HS-27A (cell line): Measurements from ENCODE around the gene AGTRAP.
A peak's percentile ranks its signal among the peaks of the same experiment; 100 is the strongest.

Source experiments
- DNase-seq: peaks from one replicate; pipeline ENCODE4 v3.0.0-alpha.2; 2012; ENCODE audit warnings: low read depth, missing footprints

AGTRAP gene

GRCh38 chr1:11735854-11736745, at the start of gene AGTRAP:
AGTRAP (plus strand) TSS chr1:11736136; CDS start chr1:11736209, 73 bp downstream.
- DNase-seq: peak; percentile 74

GRCh38 chr1:11688506-11688905, 47.4 kb upstream of the AGTRAP start:
- DNase-seq: no peak

- no peak for DNase-seq
Observed at GRCh38 chr1:11690397-11691301, 45.3 kb upstream of the AGTRAP start.

GRCh38 chr1:11691302-11691914, 44.5 kb upstream of the AGTRAP start, which contains the start of gene DRAXIN:
DRAXIN (plus strand) TSS chr1:11691710; CDS start chr1:11706259, 14,549 bp downstream.
- no peak for DNase-seq

GRCh38 chr1:11691928-11692711, 43.8 kb upstream of the AGTRAP start:
- no peak for DNase-seq

- peak; percentile 66 for DNase-seq
Observed at GRCh38 chr1:11693024-11693590, 42.8 kb upstream of the AGTRAP start.

GRCh38 chr1:11693917-11694316, 42.0 kb upstream of the AGTRAP start:
- no peak for DNase-seq

GRCh38 chr1:11695861-11696260, 40.1 kb upstream of the AGTRAP start:
- no peak for DNase-seq

- no peak for DNase-seq
Observed at GRCh38 chr1:11697188-11697892, 38.6 kb upstream of the AGTRAP start.

GRCh38 chr1:11697893-11698210, 38.1 kb upstream of the AGTRAP start:
- no peak for DNase-seq

GRCh38 chr1:11700601-11701467, 35.1 kb upstream of the AGTRAP start:
- DNase-seq: no peak

GRCh38 chr1:11701551-11701961, 34.4 kb upstream of the AGTRAP start:
- no peak for DNase-seq

GRCh38 chr1:11701981-11702803, 33.7 kb upstream of the AGTRAP start:
- no peak for DNase-seq

- DNase-seq: no peak
Observed at GRCh38 chr1:11703357-11704193, 32.4 kb upstream of the AGTRAP start.

GRCh38 chr1:11704194-11704529, 31.8 kb upstream of the AGTRAP start:
- DNase-seq: no peak

- DNase-seq: no peak
Observed at GRCh38 chr1:11704691-11705475, 31.1 kb upstream of the AGTRAP start.

GRCh38 chr1:11705596-11705995, 30.3 kb upstream of the AGTRAP start:
- DNase-seq: no peak
